Psoas muscle (tissue), 8 donors: ENCODE data around the gene ZNF385C. TPM values are rescaled to one million over a fixed set of nuclear protein-coding genes. Genes with fewer than 3 reads are reported as not detected.

Experiments used
- ATAC-seq, 4 donors: fragments of 200-7000 bp; cut with Tn5 transposase; one replicate each; pipeline ENCODE4 v1.9.1; 2020; ENCODE audit warnings: moderate library complexity in 3 of 4, mild to moderate bottlenecking in 2 of 4
- DNase-seq, 2 donors: peaks; one replicate each; pipeline ENCODE4 v3.0.0-alpha.2; 2020
- H3K27ac ChIP-seq: fragments of 200-600 bp; one replicate; pipeline ENCODE4 v1.8.0; 2022
- H3K27me3 ChIP-seq, 3 donors: fragments of 200-600 bp in 1 of 3; one replicate each; pipeline versions ENCODE4 v1.6.1 to v1.8.0; 2013 to 2022; ENCODE audit warnings: low read length in 2 of 3, mild to moderate bottlenecking in 2 of 3, moderate library complexity in 1 of 3; ENCODE audit not compliant: insufficient read depth in 3 of 3
- H3K36me3 ChIP-seq, 2 donors: fragments of 200-600 bp in 1 of 2; one replicate each; pipeline versions ENCODE4 v1.6.1 to v1.8.0; 2013 to 2022; ENCODE audit warnings: low read depth in 1 of 2, mild to moderate bottlenecking in 1 of 2, moderate library complexity in 1 of 2; ENCODE audit not compliant: insufficient read depth in 1 of 2
- H3K4me1 ChIP-seq: fragments of 200-600 bp; one replicate; pipeline ENCODE4 v1.8.0; 2022
- H3K4me3 ChIP-seq: fragments of 200-600 bp; one replicate; pipeline ENCODE4 v1.8.0; 2022; ENCODE audit warnings: mild to moderate bottlenecking
- H3K9me3 ChIP-seq: fragments of 200-600 bp; one replicate; pipeline ENCODE4 v1.8.0; 2022
- CTCF ChIP-seq: fragments of 200-600 bp; IDR thresholded peaks from one replicate; pipeline ENCODE4 v1.8.0; 2022; ENCODE audit warnings: antibody characterized with exemption
- WGBS, 3 donors: extraction: QIAGEN DNeasy Blood & Tissue Kit; methylation state at CpG; one replicate each; pipeline versions ENCODE4 v1.1.6 to v1.1.7; 2013; 5-methylcytosine and 5-hydroxymethylcytosine counted together
- intact Hi-C, 2 donors: fragments of 100-400 bp; cut with DNase I; formaldehyde crosslinking; loops; one replicate each; pipeline versions ENCODE4 v1.11.0 to v1.14.2; 2022
- polyA plus RNA-seq, 3 donors: library from polyadenylated mRNA; stranded (reverse); fragments of 200-250 nt; gene quantifications; one replicate each; pipeline ENCODE4 v1.2.3, GENCODE V29; 2013
- total RNA-seq, 4 donors: library from RNA; stranded (reverse); fragmentation: NEBNext Ultra II Directional in 2 of 4; extraction: Animal tissue kit (Norgen Biotek cat#: 25700) in 2 of 4; gene quantifications; one replicate each; pipeline versions ENCODE4 v1.2.1 to v1.2.4, GENCODE V29; 2021 to 2023
- donor health status: healthy with polysubstance abuse.
- donor health status: DM: no; HTN: no; CAD: no; lungs with moderate emphysema.
- donor health status: Bipolar disorder and iron deficiency.
- donor health status: healthy.
- donor health status: DM: yes; HTN: yes; CAD: no.
- donor health status: DM: no; HTN: no; CAD: no.
- donor health status: DM: no; HTN: no; CAD: no.
- donor health status: DM: yes; HTN: yes; CAD: no.

The ZNF385C gene
- total and polyA plus RNA-seq, 7 donors = 0.22 to 9.2 (median 0.50) TPM

- H3K27ac ChIP-seq = no peak overlapping the region
- ATAC-seq = peak; percentile 94 to 97 (median 96)
- intact Hi-C loops = loop anchor here (1.0 to 2.0 kb wide), 2 partner anchors 34 to 77 kb away; no protein-coding TSS in a partner anchor
- no peaks in the 10 kb centered on the region for H3K9me3 ChIP-seq
- peaks cover 0 to 11% of the 10 kb centered on the region in 2 donors for H3K36me3 ChIP-seq
- WGBS, 3 donors = 25 to 33% (median 31%) methylated on average over 14 of the region's 14 CpGs
- H3K27me3 ChIP-seq = peaks cover 0 to 6% (median 0%) of the 10 kb centered on the region in 3 donors
- peaks cover 10% of the 10 kb centered on the region for H3K4me1 ChIP-seq
- no peak overlapping the region for H3K4me3 ChIP-seq
- TF ChIP-seq CTCF = peak; percentile 94
- peak; percentile 88 to 95 for DNase-seq
Measured at GRCh38 chr17:42101513-42102292, 3.4 kb upstream of the ZNF385C start.

- intact Hi-C loops = loop anchor here in 1 of 2 donors (5.0 kb wide), 1 partner anchor 72 kb away; no protein-coding TSS in a partner anchor
- Histone ChIP-seq H3K9me3 (no peaks in the 10 kb centered on the region), H3K4me3 (no peak overlapping the region), H3K27ac (no peak overlapping the region), H3K36me3 (peaks cover 0 to 4% of the 10 kb centered on the region in 2 donors), H3K27me3 (peaks cover 0 to 9% (median 0%) of the 10 kb centered on the region in 3 donors), H3K4me1 (peaks cover 10% of the 10 kb centered on the region)
- WGBS, 3 donors = 37 to 48% (median 41%) methylated on average over 14 of the region's 14 CpGs
- ATAC-seq (peak; percentile 44 to 60 (median 51)), DNase-seq (no peak)
- TF ChIP-seq CTCF = no peak
Measured at GRCh38 chr17:42098730-42099399, 592 bp upstream of the ZNF385C start.

- Histone ChIP-seq H3K4me1 (no peaks in the 10 kb centered on the region), H3K4me3 (no peak overlapping the region), H3K9me3 (no peaks in the 10 kb centered on the region), H3K27me3 (peaks cover 0 to 9% (median 0%) of the 10 kb centered on the region in 3 donors), H3K36me3 (no peaks in the 10 kb centered on the region), H3K27ac (no peak overlapping the region)
- 66 to 73% (median 71%) methylated on average over 7 to 8 of the region's 8 CpGs for WGBS, 3 donors
- intact Hi-C loops = loop anchor here in 1 of 2 donors (5.0 kb wide), 1 partner anchor 69 kb away; no protein-coding TSS in a partner anchor
- TF ChIP-seq CTCF = no peak
- ATAC-seq = no peak
- no peak for DNase-seq
Measured at GRCh38 chr17:42096360-42097111, 1.7 kb downstream of the ZNF385C start.

- H3K36me3 ChIP-seq = no peaks in the 10 kb centered on the region
- 61 to 67% (median 66%) methylated on average over 12 of the region's 12 CpGs for WGBS, 3 donors
- no peak for TF ChIP-seq CTCF
- H3K27me3 ChIP-seq = peaks cover 0 to 9% (median 0%) of the 10 kb centered on the region in 3 donors
- H3K4me3 ChIP-seq = no peak overlapping the region
- intact Hi-C loops = loop anchor here in 1 of 2 donors (5.0 kb wide), 1 partner anchor 67 kb away; no protein-coding TSS in a partner anchor
- ATAC-seq (peak; percentile 31 to 64 (median 48)), DNase-seq (no peak)
- no peaks in the 10 kb centered on the region for H3K9me3 ChIP-seq
- H3K27ac ChIP-seq = no peak overlapping the region
- H3K4me1 ChIP-seq = no peaks in the 10 kb centered on the region
Measured at GRCh38 chr17:42094375-42095069, 3.8 kb downstream of the ZNF385C start.
